HG02852 (cell line): ENCODE measurements around the gene FAM131A.

ENCODE experiments used
- ATAC-seq: cut with Tn5 transposase; IDR thresholded peaks from one replicate; pipeline ENCODE4 v1.9.1; 2021; ENCODE audit warnings: mild to moderate bottlenecking, moderate library complexity; ENCODE audit not compliant: unreplicated experiment

FAM131A gene

GRCh38 chr3:184375747-184376461 is 38.5 kb downstream of the FAM131A start:
- ATAC-seq = no peak

DNA sequence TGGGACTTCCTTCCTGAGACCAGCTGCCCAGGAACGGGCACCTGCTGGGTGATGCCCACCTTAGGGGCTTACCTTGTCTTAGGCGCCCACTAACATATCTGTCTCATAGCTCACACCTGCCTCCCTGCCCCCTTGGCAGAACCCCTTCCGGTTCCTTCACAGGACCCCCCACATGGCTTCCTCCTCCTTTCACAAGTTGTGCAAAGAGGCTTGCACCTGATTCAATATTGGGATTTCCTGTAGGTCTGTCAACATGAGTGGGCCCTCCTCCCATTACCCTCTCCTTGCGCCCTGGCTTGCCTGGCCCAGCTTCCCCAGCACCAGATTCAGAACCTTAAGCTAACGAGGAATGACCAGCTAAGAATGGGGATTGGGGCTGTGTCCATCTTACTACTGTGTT is 40.0 kb downstream of the FAM131A start:
- no peak for ATAC-seq

GRCh38 chr3:184377882-184378445 is 40.6 kb downstream of the FAM131A start, which contains the start of gene THPO:
Gene THPO (minus strand): TSS chr3:184378207. CDS start chr3:184376259, 1,948 bp downstream.
- ATAC-seq = no peak

DNA sequence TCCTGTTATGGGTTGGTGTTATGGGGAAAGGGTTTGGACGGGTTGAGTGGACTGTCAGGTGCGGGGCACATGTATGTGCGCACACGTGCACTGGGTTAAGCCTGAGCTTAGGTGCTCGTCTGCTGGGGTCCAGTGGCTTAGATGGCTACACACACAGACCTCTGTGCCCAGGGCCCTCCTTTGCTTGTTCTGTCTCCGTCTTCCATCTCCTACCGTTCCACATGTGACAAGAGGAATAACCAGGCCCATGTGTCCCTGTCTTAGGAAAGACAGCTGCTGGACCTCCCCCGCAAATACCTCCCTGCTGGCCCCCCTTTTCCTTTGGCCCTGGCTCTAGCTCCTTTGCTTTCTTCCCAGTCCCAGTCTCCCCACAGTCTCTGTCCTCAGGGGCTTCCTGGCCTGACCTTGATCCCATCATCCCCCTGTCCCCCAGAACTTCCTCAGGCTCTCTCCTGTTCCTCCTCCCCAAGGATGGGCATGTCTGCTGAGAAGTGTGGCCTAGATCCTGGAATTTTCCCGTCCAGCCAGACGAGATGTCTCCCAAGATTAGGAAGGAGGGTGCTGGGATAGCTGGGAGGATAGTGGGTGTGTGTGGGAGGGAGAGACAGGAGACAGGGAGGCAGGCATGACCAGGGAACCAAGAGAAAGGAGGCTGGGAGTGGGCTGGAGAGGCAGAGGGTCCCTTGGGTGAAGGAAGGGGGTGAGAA is 41.4 kb downstream of the FAM131A start:
- ATAC-seq = no peak

DNA sequence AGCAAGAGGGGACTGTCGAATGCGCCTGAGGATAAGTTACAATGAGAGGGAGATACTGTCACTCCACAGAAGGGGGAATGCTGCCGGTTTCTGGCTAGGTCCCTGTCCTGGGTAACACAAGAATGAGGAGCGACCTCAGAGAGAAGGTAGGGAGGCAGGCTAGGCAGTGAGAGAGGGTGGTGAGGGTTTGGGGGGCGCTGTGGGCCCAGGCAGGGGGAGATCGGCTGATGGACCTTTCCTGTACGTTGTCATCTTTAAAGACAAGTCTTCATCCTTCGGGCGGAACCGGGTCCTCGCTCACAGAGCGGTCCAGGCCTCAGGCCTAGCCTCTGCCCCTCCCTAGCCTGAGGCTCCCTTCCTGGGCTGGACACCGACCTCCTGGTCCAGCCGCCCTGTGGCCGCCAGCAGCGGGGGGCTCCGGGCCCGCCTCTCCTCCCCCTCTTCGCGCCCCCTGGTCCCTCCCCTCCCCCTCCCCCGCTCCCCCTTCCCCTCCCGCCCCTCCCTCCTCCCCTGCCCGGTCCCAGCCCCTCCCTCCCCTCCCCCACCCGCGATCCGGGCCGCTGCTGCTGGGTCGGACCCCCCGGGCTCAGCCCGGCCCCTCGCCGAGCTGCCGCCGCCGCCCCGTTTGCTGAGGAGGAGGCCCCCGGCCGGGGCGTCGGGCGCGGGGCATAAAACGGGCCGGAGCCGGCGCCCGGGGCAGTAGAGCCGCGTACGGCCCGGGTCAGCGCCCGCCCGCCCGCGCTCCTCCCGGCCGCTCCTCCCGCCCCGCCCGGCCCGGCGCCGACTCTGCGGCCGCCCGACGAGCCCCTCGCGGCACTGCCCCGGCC is 42.2 kb downstream of the FAM131A start, which contains the start of gene CHRD:
Gene CHRD, plus strand, starts transcription at position 697 of the 827 bp plus-strand sequence. CDS start 265 bp downstream, outside the sequence.
- ATAC-seq = no peak

GRCh38 chr3:184380185-184380626 is 42.8 kb downstream of the FAM131A start:
- ATAC-seq = no peak

DNA sequence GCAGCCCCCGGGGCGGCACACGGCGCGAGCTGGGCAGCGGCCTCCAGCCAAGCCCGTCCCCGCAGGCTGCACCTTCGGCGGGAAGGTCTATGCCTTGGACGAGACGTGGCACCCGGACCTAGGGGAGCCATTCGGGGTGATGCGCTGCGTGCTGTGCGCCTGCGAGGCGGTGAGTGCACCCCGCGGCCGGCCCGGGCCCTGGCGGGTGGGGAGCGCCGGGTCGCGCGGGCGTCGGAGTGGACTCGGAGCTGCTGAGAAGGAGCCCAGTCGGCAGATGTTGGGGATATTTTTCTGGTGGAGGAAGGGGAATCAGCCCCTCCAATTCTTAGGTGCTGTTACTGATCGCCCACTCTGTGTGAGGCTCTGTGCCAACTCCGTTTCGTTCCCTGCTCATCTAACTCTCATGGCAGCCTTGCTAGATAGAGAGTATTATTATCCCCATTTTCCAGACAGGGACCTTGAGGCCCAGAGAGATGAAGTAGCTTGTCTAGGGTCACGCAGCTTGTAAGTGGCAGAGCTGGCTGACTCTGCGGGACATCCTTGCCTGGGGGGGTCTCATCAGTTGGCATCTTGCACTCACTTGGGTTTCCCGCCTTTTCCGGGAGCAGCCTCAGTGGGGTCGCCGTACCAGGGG is 43.3 kb downstream of the FAM131A start:
- ATAC-seq = no peak

GRCh38 chr3:184381261-184382224 is 44.1 kb downstream of the FAM131A start:
- ATAC-seq = no peak

DNA sequence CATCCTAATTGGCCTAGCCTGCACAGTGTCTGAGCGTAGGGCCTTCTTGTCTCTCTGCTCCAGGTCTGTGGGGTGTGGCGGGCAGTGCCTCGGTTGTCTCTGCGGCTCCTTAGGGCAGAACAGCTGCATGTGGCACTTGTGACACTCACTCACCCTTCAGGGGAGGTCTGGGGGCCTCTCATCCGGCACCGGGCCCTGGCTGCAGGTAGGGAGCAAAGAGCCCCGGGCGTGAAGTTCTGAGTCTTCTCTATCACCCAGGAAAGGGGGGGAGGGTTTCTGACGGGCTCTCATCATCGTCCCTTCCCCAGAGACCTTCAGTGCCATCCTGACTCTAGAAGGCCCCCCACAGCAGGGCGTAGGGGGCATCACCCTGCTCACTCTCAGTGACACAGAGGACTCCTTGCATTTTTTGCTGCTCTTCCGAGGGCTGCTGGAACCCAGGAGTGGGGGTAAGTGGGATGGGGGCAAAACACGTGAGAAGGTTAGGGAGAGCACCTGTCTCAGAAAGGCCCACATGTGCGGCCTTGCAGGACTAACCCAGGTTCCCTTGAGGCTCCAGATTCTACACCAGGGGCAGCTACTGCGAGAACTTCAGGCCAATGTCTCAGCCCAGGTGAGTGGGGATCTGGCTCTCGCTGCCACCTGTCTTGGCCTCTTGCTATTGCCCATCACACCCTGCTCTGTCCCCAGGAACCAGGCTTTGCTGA is 45.1 kb downstream of the FAM131A start:
- no peak for ATAC-seq

GRCh38 chr3:184383033-184383740 is 45.8 kb downstream of the FAM131A start:
- ATAC-seq = no peak

DNA sequence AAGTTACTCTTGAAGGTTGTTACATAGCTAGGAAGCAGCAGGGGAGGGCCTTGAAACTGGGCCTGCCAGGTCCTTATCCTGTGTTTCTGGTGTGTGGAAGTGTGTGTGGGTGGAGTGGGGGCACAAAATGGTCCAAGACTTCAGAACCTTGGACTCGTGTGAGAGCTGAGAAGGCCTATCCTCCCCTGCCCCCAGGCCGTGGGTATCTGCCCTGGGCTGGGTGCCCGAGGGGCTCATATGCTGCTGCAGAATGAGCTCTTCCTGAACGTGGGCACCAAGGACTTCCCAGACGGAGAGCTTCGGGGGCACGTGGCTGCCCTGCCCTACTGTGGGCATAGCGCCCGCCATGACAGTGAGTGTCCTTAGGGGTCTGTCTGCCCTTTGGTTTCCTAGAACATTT is 46.9 kb downstream of the FAM131A start:
- ATAC-seq = no peak

DNA sequence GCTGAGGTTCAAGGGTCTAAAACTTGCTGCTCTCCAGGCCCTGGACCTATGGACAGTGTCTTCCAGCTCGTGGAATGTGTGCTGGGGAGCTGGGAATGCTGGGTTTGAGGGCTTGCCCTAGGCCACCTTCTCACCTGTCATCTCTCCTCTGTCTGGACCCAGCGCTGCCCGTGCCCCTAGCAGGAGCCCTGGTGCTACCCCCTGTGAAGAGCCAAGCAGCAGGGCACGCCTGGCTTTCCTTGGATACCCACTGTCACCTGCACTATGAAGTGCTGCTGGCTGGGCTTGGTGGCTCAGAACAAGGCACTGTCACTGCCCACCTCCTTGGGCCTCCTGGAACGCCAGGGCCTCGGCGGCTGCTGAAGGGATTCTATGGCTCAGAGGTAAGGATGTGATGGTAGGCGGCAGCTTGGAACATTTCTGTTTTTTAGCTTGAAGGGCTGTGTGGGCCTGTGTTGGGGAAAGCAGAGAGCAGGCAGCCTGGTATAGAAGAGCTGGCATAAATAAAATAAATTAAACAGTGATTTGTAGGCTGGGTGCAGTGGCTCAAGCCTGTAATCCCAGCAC is 47.5 kb downstream of the FAM131A start:
- no peak for ATAC-seq

- no peak for ATAC-seq
These were observed 48.8 kb downstream of the FAM131A start for GRCh38 chr3:184386047-184386806.

DNA sequence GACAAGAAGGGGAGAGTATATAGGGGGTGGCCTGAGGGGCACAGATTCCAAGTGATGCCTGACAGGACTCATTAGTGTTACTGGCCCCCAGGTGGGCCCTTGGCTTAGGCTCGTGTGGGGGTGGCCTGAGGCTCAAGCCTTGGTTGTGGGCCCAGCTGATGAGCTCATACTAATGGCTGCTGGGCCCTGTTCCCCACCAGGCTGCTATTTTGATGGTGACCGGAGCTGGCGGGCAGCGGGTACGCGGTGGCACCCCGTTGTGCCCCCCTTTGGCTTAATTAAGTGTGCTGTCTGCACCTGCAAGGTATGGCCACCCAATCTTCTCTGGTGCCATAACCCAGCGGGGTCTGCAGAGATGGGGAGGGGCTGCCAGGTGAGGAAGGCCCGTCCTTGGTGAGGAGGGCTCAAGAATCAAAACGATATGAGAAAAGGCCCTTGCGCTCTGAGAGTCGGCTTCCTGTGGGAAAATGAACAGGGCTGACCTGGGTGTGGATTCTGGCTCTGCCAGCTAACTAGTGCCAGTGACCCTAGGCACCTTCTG is 49.8 kb downstream of the FAM131A start:
- ATAC-seq = no peak

DNA sequence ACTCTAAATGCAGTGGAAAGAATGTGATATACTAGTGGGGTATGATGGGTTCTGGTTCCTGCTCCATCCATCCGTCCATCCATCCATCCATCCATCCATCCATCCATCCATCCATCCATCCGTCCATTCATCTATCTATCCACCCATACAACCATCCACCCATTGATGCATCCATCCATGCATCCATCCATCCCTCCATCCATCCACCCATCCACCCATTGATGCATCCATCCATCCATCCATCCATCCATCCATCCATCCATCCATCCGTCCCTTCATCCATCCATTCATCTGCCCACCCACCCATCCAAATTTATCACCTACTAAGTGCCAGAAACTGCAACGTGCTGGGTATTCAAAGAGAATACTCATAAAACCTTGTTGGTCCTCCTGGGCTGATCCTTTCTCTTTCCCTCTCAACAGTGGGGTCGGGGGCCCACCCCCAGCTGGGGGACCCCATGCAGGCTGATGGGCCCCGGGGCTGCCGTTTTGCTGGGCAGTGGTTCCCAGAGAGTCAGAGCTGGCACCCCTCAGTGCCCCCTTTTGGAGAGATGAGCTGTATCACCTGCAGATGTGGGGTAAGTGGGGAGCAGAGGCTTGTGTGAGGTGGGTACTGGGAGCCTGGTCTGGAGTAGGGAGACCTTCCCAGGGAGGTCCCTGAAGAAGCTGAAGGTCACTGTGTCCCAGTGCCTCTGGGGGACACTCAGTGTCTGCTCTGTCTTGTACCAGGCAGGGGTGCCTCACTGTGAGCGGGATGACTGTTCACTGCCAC is 51.0 kb downstream of the FAM131A start:
- no peak for ATAC-seq

DNA sequence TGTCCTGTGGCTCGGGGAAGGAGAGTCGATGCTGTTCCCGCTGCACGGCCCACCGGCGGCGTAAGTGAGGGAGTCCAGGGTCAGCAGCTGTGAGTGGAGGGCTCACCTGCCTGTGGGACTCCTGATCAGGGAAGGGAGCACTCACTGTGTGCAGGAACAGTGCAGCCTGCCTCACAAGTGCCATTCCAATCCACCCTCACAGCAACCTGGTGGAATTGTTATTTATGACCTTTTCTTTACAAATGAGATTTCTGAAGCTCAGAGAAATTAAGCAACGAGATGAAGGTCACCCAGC is 51.5 kb downstream of the FAM131A start:
- no peak for ATAC-seq
